HEK293 (cell line): ENCODE measurements around the gene ATG10.

ENCODE experiments used
- CTCF ChIA-PET: fragments of 350-600 bp; formaldehyde crosslinking; extraction: SDS; loops from one replicate; lab custom pipeline; 2021; ENCODE audit warnings: antibody characterized with exemption; lab: Yijun Ruan, JAX
- POLR2A ChIA-PET: fragments of 300-600 bp; formaldehyde crosslinking; extraction: SDS; loops from one replicate; lab custom pipeline; 2020; ENCODE audit warnings: antibody characterized with exemption, inconsistent platforms; lab: Yijun Ruan, JAX
- H3K27ac ChIP-seq: fragments of 200-500 bp; sonication (Bioruptor generic); 2 replicates; pipeline ENCODE4 v1.5.1; 2014; ENCODE audit warnings: low read depth, low read length, control low read depth, inconsistent platforms; ENCODE audit errors: extremely low read depth
- H3K36me3 ChIP-seq, 2 experiments: fragments of 200-500 bp in 1 of 2; sonication (Bioruptor generic) in 1 of 2; 1 replicate in 1 of 2; 2 replicates in 1 of 2; pipeline ENCODE4 v1.5.1; 2014 to 2017; ENCODE audit warnings: inconsistent platforms in 2 of 2, low read length in 2 of 2; ENCODE audit not compliant: control insufficient read depth in 2 of 2, insufficient read depth in 1 of 2
- H3K4me1 ChIP-seq: fragments of 200-500 bp; sonication (Bioruptor generic); 2 replicates; pipeline ENCODE4 v1.5.1; 2014; ENCODE audit warnings: mild to moderate bottlenecking, low read length, inconsistent platforms; ENCODE audit not compliant: control insufficient read depth, insufficient read depth
- H3K4me3 ChIP-seq: 2 replicates; pipeline ENCODE4 v1.5.1; 2011; ENCODE audit warnings: low read depth, mild to moderate bottlenecking, control low read depth, low read length, moderate library complexity
- H3K9me3 ChIP-seq: fragments of 200-500 bp; sonication (Bioruptor generic); 2 replicates; pipeline ENCODE4 v1.5.1; 2014; ENCODE audit warnings: low read depth, low read length, inconsistent platforms; ENCODE audit not compliant: control insufficient read depth, insufficient read depth
- HIC1 ChIP-seq: fragments of 450-650 bp; formaldehyde crosslinking; IDR thresholded peaks from 2 replicates; pipeline ENCODE4 v1.5.1; 2016; ENCODE audit warnings: missing biosample characterization, missing genetic modification characterization
- HOXC10 ChIP-seq: sonication (generic); formaldehyde crosslinking; IDR thresholded peaks from 2 replicates; pipeline ENCODE4 v1.8.1; 2023; ENCODE audit warnings: mild to moderate bottlenecking, missing genetic modification reagents
- PRDM1 ChIP-seq: fragments of 450-650 bp; formaldehyde crosslinking; IDR thresholded peaks from 2 replicates; pipeline ENCODE4; 2016; ENCODE audit warnings: missing biosample characterization, missing genetic modification characterization
- PRDM10 ChIP-seq: fragments of 450-650 bp; formaldehyde crosslinking; IDR thresholded peaks from 2 replicates; pipeline ENCODE4 v1.5.1; 2016; ENCODE audit warnings: missing biosample characterization, missing genetic modification characterization
- RBAK ChIP-seq: fragments of 450-650 bp; formaldehyde crosslinking; IDR thresholded peaks from 2 replicates; pipeline ENCODE4 v1.5.1; 2016; ENCODE audit warnings: missing biosample characterization, missing genetic modification characterization
- SETDB1 ChIP-seq: IDR thresholded peaks from one replicate; pipeline ENCODE4 v1.6.1; 2017; ENCODE audit warnings: mild to moderate bottlenecking, low read length, moderate library complexity, mixed read lengths; ENCODE audit not compliant: insufficient read length
- TCF7L2 ChIP-seq: IDR thresholded peaks from 2 replicates; pipeline ENCODE4 v1.6.1; 2011; ENCODE audit warnings: low read depth, mild to moderate bottlenecking, inconsistent platforms, low read length, moderate library complexity, borderline replicate concordance
- ZNF157 ChIP-seq: fragments of 450-650 bp; formaldehyde crosslinking; IDR thresholded peaks from 2 replicates; pipeline ENCODE4 v1.5.1; 2016; ENCODE audit warnings: missing biosample characterization, missing genetic modification characterization
- ZNF266 ChIP-seq: fragments of 450-650 bp; formaldehyde crosslinking; IDR thresholded peaks from 2 replicates; pipeline ENCODE4 v1.5.1; 2016; ENCODE audit warnings: missing biosample characterization, missing genetic modification characterization, low read depth
- ZNF394 ChIP-seq: fragments of 450-650 bp; formaldehyde crosslinking; IDR thresholded peaks from 2 replicates; pipeline ENCODE4 v1.5.1; 2016; ENCODE audit warnings: missing biosample characterization, missing genetic modification characterization, mild to moderate bottlenecking, moderate library complexity, borderline replicate concordance
- ZNF548 ChIP-seq: fragments of 450-650 bp; formaldehyde crosslinking; IDR thresholded peaks from 2 replicates; pipeline ENCODE4 v1.5.1; 2016; ENCODE audit warnings: missing biosample characterization, missing genetic modification characterization
- ZNF561 ChIP-seq: fragments of 450-650 bp; IDR thresholded peaks from 2 replicates; pipeline ENCODE4 v1.5.1; 2018; ENCODE audit warnings: missing biosample characterization, missing genetic modification characterization, borderline replicate concordance
- ZNF624 ChIP-seq: fragments of 450-650 bp; formaldehyde crosslinking; IDR thresholded peaks from 2 replicates; pipeline ENCODE4 v1.5.1; 2017; ENCODE audit warnings: missing biosample characterization, missing genetic modification characterization
- ZNF629 ChIP-seq: fragments of 450-650 bp; formaldehyde crosslinking; IDR thresholded peaks from 2 replicates; pipeline ENCODE4 v1.5.1; 2017; ENCODE audit warnings: missing biosample characterization, missing genetic modification characterization
- ZNF645 ChIP-seq: fragments of 450-650 bp; formaldehyde crosslinking; IDR thresholded peaks from 2 replicates; pipeline ENCODE4; 2016; ENCODE audit warnings: missing biosample characterization, missing genetic modification characterization
- ZNF658 ChIP-seq: fragments of 450-650 bp; formaldehyde crosslinking; IDR thresholded peaks from 2 replicates; pipeline ENCODE4; 2016; ENCODE audit warnings: missing biosample characterization, missing genetic modification characterization
- ZNF76 ChIP-seq: fragments of 450-650 bp; formaldehyde crosslinking; IDR thresholded peaks from 2 replicates; pipeline ENCODE4; 2016; ENCODE audit warnings: low read depth, missing biosample characterization, missing genetic modification characterization, borderline replicate concordance
- ZNF777 ChIP-seq: fragments of 450-650 bp; formaldehyde crosslinking; IDR thresholded peaks from 2 replicates; pipeline ENCODE4 v1.5.1; 2017; ENCODE audit warnings: missing biosample characterization, missing genetic modification characterization, borderline replicate concordance

Gene ATG10

DNA sequence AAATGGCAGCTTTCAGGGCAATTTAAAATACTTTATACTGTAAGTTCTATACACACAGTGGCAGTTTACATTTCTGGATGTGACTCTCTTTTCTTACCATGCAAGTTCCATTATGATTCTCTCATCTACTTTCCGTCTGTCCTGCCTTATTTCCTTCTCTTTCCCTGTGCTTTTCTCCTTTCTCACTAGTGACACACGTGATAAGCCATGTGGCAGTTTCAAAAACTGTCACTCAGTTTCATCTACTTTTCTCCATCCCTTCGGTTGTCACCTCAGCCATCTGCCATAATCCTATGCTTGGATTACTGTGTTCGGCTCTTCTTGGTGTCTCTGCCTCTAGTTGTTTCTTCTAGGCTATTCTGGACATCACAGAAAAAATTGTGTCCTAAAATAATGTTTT is 46.8 kb upstream of the ATG10 start (continued):
- TF ChIP-seq HOXC10 (CRISPR knock-in tag) (no peak), ZNF548 (tag by site-specific recombination) (no peak), ZNF394 (tag by site-specific recombination) (no peak), ZNF266 (no peak), ZNF777 (no peak), SETDB1 (no peak), ZNF645 (no peak), HIC1 (tag by site-specific recombination) (no peak), RBAK (tag by site-specific recombination) (no peak), ZNF561 (tag by site-specific recombination) (no peak), ZNF157 (no peak), PRDM10 (no peak)

GRCh38 chr5:81925981-81926380 is 45.8 kb upstream of the ATG10 start:
- H3K27ac ChIP-seq = no peak overlapping the region
- H3K36me3 ChIP-seq = no peaks in the 10 kb centered on the region
- no peaks in the 10 kb centered on the region for H3K4me1 ChIP-seq
- H3K9me3 ChIP-seq = no peaks in the 10 kb centered on the region
- ChIA-PET CTCF (no interaction called here), POLR2A (no interaction called here)
- no peak for TF ChIP-seq ZNF629 (tag by site-specific recombination)
- no peak for TF ChIP-seq TCF7L2
- no peak for TF ChIP-seq ZNF76 (tag by site-specific recombination)
- no peak for TF ChIP-seq ZNF624 (tag by site-specific recombination)
- H3K4me3 ChIP-seq = no peak overlapping the region

- H3K27ac ChIP-seq = no peak overlapping the region
- H3K4me3 ChIP-seq = no peak overlapping the region
- TF ChIP-seq ZNF658 (tag by site-specific recombination) = no peak
- peak; percentile 29; the same call in 1 of the 2 replicates for TF ChIP-seq PRDM1
- no peaks in the 10 kb centered on the region for H3K36me3 ChIP-seq
- H3K4me1 ChIP-seq = no peaks in the 10 kb centered on the region
- CTCF ChIA-PET = no interaction called here
- no peaks in the 10 kb centered on the region; the same call in 1 of the 2 replicates for H3K9me3 ChIP-seq
- POLR2A ChIA-PET = no interaction called here
Observed at GRCh38 chr5:81936066-81936465, 35.8 kb upstream of the ATG10 start.
